ENCODE measurements around the gene CYTH1. TPM values are rescaled to one million over a fixed set of nuclear protein-coding genes. Genes with fewer than 3 reads are reported as not detected.

Gene CYTH1
- total RNA-seq, 1 experiment from 2014 or later = 20.0 TPM

DNA sequence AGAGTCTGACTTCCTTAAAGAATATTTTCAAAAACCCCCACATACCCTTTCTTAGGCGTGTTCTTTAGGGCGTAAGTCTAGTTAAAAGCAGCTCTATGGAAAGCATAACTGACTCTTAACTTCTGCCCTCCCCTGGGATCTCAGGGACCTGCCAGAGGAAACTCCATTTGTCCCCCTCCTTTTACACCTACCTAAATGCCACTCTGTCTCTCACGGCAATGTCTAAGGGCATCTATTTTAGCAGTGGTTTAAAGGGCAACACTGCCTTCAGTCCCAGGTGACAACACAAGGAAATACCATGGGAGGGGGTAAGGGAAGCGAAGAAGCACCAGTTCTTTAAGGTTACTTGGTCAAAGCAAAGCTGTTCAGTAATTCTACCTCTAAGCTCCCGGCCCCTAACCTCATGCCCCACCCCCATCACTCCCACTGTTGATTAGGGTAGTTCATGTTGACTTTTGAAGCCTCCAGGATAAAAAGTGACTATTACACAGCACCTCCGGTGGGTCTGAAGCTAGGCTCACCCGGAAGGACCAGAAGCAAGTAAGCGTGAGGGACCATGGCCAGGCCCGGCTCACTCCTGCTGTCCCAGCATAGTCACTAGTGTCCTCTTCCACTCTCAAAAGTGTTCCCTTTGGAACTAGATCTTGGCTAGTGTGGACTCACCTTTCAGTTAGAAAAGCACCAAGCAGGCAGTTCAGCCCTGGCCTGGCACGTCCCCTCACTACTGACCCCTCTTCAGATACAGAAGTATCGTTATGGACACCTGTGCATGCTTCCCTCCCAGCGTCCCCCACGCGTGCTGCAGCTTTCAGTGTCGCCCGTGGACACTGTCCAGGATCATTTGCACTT is 47.1 kb downstream of the CYTH1 start:
- no peak for ATAC-seq

More for the DNA sequence above, 47.1 kb downstream of the CYTH1 start:
- Mint-ChIP-seq H3K4me1 (peaks cover 28% of the 10 kb centered on the region), H3K4me3 (no peak overlapping the region), H3K9me3 (no peaks in the 10 kb centered on the region), H3K27me3 (ENCODE audit: low read depth) (no peaks in the 10 kb centered on the region), H3K27ac (no peak overlapping the region), H3K36me3 (no peaks in the 10 kb centered on the region)
- no peak for TF ChIP-seq SOX15 (CRISPR knock-in tag; IDR thresholded peaks at IDR 0.05)
- no peak for TF ChIP-seq CBFB (CRISPR knock-in tag; IDR thresholded peaks at IDR 0.05; ENCODE audit: low read depth)
- TF ChIP-seq NR1H2 (CRISPR knock-in tag; IDR thresholded peaks at IDR 0.05) = no peak
- no peak for TF ChIP-seq GTF2I (CRISPR knock-in tag; conservative IDR thresholded peaks at IDR 0.05)
- TF ChIP-seq NFYB (CRISPR knock-in tag; conservative IDR thresholded peaks at IDR 0.05; ENCODE audit: low read depth) = no peak
- TF ChIP-seq FOXJ3 (CRISPR knock-in tag; IDR thresholded peaks at IDR 0.05; ENCODE audit: borderline replicate concordance) = no peak
- no peak for TF ChIP-seq GABPB1 (CRISPR knock-in tag; IDR thresholded peaks at IDR 0.05)
- no peak for TF ChIP-seq E2F4 (CRISPR knock-in tag; IDR thresholded peaks at IDR 0.05; ENCODE audit: borderline replicate concordance, low read depth)
- TF ChIP-seq, protein P1, sequence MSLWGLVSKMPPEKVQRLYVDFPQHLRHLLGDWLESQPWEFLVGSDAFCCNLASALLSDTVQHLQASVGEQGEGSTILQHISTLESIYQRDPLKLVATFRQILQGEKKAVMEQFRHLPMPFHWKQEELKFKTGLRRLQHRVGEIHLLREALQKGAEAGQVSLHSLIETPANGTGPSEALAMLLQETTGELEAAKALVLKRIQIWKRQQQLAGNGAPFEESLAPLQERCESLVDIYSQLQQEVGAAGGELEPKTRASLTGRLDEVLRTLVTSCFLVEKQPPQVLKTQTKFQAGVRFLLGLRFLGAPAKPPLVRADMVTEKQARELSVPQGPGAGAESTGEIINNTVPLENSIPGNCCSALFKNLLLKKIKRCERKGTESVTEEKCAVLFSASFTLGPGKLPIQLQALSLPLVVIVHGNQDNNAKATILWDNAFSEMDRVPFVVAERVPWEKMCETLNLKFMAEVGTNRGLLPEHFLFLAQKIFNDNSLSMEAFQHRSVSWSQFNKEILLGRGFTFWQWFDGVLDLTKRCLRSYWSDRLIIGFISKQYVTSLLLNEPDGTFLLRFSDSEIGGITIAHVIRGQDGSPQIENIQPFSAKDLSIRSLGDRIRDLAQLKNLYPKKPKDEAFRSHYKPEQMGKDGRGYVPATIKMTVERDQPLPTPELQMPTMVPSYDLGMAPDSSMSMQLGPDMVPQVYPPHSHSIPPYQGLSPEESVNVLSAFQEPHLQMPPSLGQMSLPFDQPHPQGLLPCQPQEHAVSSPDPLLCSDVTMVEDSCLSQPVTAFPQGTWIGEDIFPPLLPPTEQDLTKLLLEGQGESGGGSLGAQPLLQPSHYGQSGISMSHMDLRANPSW (CRISPR knock-in tag; conservative IDR thresholded peaks at IDR 0.05; ENCODE audit: low read depth) = no peak
- TF ChIP-seq E2F5 (CRISPR knock-in tag; IDR thresholded peaks at IDR 0.05) = no peak
- no peak for TF ChIP-seq ELF4 (CRISPR knock-in tag; IDR thresholded peaks at IDR 0.05; ENCODE audit: low read depth)
- no peak for TF ChIP-seq AR (CRISPR knock-in tag; IDR thresholded peaks at IDR 0.05)
- TF ChIP-seq, protein P2, sequence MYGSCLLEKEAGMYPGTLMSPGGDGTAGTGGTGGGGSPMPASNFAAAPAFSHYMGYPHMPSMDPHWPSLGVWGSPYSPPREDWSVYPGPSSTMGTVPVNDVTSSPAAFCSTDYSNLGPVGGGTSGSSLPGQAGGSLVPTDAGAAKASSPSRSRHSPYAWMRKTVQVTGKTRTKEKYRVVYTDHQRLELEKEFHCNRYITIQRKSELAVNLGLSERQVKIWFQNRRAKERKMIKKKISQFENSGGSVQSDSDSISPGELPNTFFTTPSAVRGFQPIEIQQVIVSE (CRISPR knock-in tag; IDR thresholded peaks at IDR 0.05; ENCODE audit: borderline replicate concordance) = no peak
- TF ChIP-seq, protein P3, sequence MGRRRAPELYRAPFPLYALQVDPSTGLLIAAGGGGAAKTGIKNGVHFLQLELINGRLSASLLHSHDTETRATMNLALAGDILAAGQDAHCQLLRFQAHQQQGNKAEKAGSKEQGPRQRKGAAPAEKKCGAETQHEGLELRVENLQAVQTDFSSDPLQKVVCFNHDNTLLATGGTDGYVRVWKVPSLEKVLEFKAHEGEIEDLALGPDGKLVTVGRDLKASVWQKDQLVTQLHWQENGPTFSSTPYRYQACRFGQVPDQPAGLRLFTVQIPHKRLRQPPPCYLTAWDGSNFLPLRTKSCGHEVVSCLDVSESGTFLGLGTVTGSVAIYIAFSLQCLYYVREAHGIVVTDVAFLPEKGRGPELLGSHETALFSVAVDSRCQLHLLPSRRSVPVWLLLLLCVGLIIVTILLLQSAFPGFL (CRISPR knock-in tag; IDR thresholded peaks at IDR 0.05; ENCODE audit: borderline replicate concordance) = no peak
- TF ChIP-seq MLX (CRISPR knock-in tag; IDR thresholded peaks at IDR 0.05) = no peak
- TF ChIP-seq ZNF532 (CRISPR knock-in tag; IDR thresholded peaks at IDR 0.05; ENCODE audit: borderline replicate concordance) = no peak
- no peak for TF ChIP-seq MYBL2 (CRISPR knock-in tag; IDR thresholded peaks at IDR 0.05)
- TF ChIP-seq ZNF416 (CRISPR knock-in tag; IDR thresholded peaks at IDR 0.05) = no peak
- TF ChIP-seq ATF1 (CRISPR knock-in tag; IDR thresholded peaks at IDR 0.05) = no peak
- CTCF ChIA-PET = interaction anchor here (0.8 to 2.8 kb wide), 2 partner anchors 9 to 11 kb away, joined by 3 to 12 read pairs; no protein-coding TSS in a partner anchor
- DNase-seq (ENCODE audit: low spot score) = no peak
- POLR2A ChIA-PET = interaction anchor here (0.5 kb wide), 1 partner anchor 48 kb away, joined by 6 read pairs; no protein-coding TSS in a partner anchor

Measured in WTC11 (cell line).